Measurements from ENCODE around the gene FERMT3.

Gene FERMT3

DNA sequence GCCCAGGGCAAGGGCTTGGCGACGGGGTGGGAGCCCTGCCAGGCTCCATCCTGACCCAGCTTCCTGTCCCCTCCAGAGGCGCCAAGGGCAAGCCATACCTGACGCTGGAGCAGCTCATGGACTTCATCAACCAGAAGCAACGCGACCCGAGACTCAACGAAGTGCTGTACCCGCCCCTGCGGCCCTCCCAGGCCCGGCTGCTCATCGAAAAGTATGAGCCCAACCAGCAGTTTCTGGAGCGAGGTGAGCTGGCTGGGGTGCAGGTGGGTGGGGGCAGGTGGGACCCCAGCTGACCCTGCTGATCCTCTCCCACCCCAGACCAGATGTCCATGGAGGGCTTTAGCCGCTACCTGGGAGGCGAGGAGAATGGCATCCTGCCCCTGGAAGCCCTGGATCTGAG, 49.8 kb downstream of the FERMT3 start:
- no peak for TF ChIP-seq CTCF (IDR thresholded peaks at IDR 0.05)

DNA sequence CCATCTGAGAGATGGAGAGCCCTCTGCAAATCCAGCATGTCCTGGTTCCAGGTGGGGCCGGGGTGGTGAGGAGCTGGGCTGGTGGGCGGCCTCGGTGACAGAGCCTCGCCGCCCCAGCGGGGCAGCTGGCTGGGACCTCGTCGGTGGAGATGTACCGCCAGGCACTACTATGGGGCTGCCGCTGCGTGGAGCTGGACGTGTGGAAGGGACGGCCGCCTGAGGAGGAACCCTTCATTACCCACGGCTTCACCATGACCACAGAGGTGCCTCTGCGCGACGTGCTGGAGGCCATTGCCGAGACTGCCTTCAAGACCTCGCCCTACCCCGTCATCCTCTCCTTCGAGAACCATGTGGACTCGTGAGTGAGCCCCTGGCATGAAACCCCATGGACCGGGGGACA, 51.8 kb downstream of the FERMT3 start:
- TF ChIP-seq CTCF (IDR thresholded peaks at IDR 0.05): no peak

- TF ChIP-seq CTCF (IDR thresholded peaks at IDR 0.05): no peak
Measured at GRCh38 chr11:64258946-64259532, 52.5 kb downstream of the FERMT3 start.

DNA sequence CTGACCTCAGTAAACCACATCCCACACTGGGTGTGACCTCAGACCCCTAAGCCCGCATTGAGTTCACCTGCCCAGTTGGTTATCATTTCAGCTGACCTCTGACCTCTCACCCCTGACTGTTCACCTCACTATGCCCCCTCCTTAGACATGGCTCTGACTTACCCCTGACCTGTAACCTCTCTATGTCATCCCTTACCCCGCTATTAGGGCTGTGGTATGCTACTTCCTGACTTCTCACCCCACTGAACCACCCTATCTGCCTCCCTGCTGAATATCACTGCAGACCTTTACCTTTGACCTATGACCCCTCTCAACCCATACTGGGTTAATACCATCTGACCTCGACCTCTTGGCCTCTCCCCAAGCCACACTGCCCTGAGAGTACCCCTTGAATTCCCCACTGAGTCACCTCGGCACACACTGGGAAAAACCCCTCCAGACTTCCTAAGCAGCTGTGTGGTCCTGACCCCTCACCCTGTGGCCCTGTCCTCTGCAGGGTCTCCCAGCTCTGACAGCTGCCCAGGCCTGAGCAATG, 53.1 kb downstream of the FERMT3 start:
- no peak for TF ChIP-seq CTCF (IDR thresholded peaks at IDR 0.05)

DNA sequence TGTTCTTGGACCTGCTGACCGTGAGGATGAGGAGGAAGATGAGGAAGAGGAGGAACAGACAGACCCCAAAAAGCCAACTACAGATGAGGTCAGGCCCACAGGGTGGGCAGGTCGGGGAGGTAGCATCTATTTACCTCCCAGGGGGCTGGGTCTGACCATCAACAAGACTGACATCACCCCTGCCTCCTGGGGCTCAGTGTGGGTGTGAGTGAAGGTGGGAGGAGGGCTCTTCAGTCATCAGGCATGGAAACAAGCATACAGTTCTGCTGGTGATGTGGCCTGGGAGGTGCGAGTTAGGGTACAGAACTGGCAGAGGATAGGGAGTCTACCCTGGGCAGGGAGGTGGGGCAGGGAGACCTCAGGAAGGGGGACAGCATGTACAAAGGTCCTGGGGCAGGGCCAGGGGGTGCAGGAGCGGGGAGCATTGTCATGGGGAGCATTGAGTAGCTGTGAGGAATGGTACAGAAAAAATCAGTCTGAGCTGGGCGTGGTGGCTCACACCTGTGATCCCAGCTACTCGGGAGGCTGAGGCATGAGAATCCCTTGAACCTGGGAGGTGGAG, 53.7 kb downstream of the FERMT3 start:
- no peak for TF ChIP-seq CTCF (IDR thresholded peaks at IDR 0.05)

GRCh38 chr11:64261556-64262080, 55.1 kb downstream of the FERMT3 start:
- no peak for TF ChIP-seq CTCF (IDR thresholded peaks at IDR 0.05)

DNA sequence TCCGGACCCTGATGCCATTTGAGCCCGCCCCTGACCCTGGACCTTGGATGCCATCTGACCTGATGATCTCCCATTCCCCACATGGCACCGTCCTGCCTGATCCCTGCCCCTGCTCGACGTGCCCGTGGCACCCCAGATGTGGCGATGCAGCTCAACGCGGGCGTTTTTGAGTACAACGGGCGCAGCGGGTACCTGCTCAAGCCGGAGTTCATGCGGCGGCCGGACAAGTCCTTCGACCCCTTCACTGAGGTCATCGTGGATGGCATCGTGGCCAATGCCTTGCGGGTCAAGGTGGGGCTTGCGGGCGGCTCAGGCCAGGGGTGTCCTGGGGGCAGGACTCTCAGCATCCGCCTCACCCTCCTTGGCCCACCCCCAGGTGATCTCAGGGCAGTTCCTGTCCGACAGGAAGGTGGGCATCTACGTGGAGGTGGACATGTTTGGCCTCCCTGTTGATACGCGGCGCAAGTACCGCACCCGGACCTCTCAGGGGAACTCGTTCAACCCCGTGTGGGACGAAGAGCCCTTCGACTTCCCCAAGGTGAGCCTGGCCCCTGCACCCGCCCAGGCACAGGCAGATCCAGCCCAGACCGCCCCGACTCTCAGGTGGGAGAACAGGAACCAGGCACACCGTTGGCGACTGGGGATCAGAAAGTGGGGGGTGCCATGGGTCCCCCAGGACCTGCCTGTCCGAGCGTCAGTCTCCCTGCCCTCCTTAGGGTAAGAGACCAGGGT, 55.9 kb downstream of the FERMT3 start:
- TF ChIP-seq CTCF (IDR thresholded peaks at IDR 0.05): no peak

All from LNCAP (cell line).